CD14-positive monocyte (primary cell): ENCODE results near the gene PPBP. TPM values are rescaled to one million over a fixed set of nuclear protein-coding genes. Genes with fewer than 3 reads are reported as not detected.

Experiments used
- DNase-seq, 3 donors: peaks; one replicate each; pipeline ENCODE4 v3.0.0-alpha.2; 2011 to 2022
- H2AFZ ChIP-seq: 2 replicates; pipeline ENCODE4 v1.6.0; 2012; ENCODE audit warnings: mild to moderate bottlenecking, low read depth, low read length, inconsistent platforms; ENCODE audit not compliant: insufficient read depth, poor library complexity, severe bottlenecking
- H3K27ac ChIP-seq, 2 donors: 1 replicate in 1 of 2; 2 replicates in 1 of 2; pipeline ENCODE4 v1.5.1; 2012 to 2013; ENCODE audit warnings: low read length in 2 of 2, control low read depth in 1 of 2, inconsistent platforms in 1 of 2, low read depth in 1 of 2, mild to moderate bottlenecking in 1 of 2
- H3K27me3 ChIP-seq, 2 donors: one replicate each; pipeline versions ENCODE4 v1.6.0 to v1.6.1; 2011 to 2013; ENCODE audit warnings: low read length in 2 of 2; ENCODE audit not compliant: control insufficient read depth in 2 of 2, insufficient read depth in 2 of 2
- H3K36me3 ChIP-seq, 2 donors: replicated peaks in 1 of 2; 1 replicate in 1 of 2; 2 replicates in 1 of 2; pipeline versions ENCODE4 v1.5.1 to v1.6.1; 2012 to 2013; ENCODE audit warnings: low read length in 2 of 2, control low read depth in 1 of 2, inconsistent platforms in 1 of 2, mild to moderate bottlenecking in 1 of 2; ENCODE audit not compliant: insufficient read depth in 2 of 2, control insufficient read depth in 1 of 2
- H3K4me1 ChIP-seq, 2 donors: 1 replicate in 1 of 2; 2 replicates in 1 of 2; pipeline versions ENCODE4 v1.5.1 to v1.6.1; 2012 to 2013; ENCODE audit warnings: low read length in 2 of 2, control low read depth in 1 of 2, inconsistent platforms in 1 of 2, mild to moderate bottlenecking in 1 of 2, moderate library complexity in 1 of 2; ENCODE audit not compliant: insufficient read depth in 2 of 2, control insufficient read depth in 1 of 2
- H3K4me2 ChIP-seq: replicated peaks from 2 replicates; pipeline ENCODE3; 2012; ENCODE audit warnings: low read length, moderate library complexity, mild to moderate bottlenecking; ENCODE audit not compliant: poor library complexity, severe bottlenecking; ENCODE audit errors: extremely low read depth
- H3K4me3 ChIP-seq, 3 experiments: fragments of 200-600 bp in 1 of 3; sonication (generic) in 1 of 3; replicated peaks in 1 of 3; 1 replicate in 2 of 3; 2 replicates in 1 of 3; pipeline ENCODE4 v1.5.1; 2011 to 2013; ENCODE audit warnings: low read length in 3 of 3, mild to moderate bottlenecking in 3 of 3, control low read depth in 2 of 3, low read depth in 2 of 3, inconsistent platforms in 1 of 3, moderate library complexity in 1 of 3
- H3K79me2 ChIP-seq: 2 replicates; pipeline ENCODE4 v1.6.0; 2012; ENCODE audit warnings: mild to moderate bottlenecking, control low read depth, inconsistent platforms, low read length, moderate library complexity; ENCODE audit not compliant: insufficient read depth
- H3K9ac ChIP-seq: 2 replicates; pipeline ENCODE4 v1.6.0; 2017; ENCODE audit warnings: low read length, mild to moderate bottlenecking; ENCODE audit not compliant: insufficient read depth, poor library complexity, severe bottlenecking
- H3K9me3 ChIP-seq, 2 donors: replicated peaks in 1 of 2; 1 replicate in 1 of 2; 2 replicates in 1 of 2; pipeline versions ENCODE4 v1.5.1 to v1.6.1; 2012 to 2013; ENCODE audit warnings: low read length in 2 of 2, control low read depth in 1 of 2; ENCODE audit not compliant: control insufficient read depth in 1 of 2, insufficient read depth in 1 of 2
- H4K20me1 ChIP-seq: 2 replicates; pipeline ENCODE4 v1.6.0; 2012; ENCODE audit warnings: mild to moderate bottlenecking, low read length, control low read depth, moderate library complexity; ENCODE audit not compliant: insufficient read depth
- H3K27ac Mint-ChIP-seq, 7 donors: one replicate each; pipeline ENCODE4 v1.8.0; 2020; ENCODE audit warnings: mild to moderate bottlenecking in 7 of 7, mixed read lengths in 7 of 7, moderate library complexity in 6 of 7, inconsistent platforms in 2 of 7
- H3K27me3 Mint-ChIP-seq, 3 donors: one replicate each; pipeline ENCODE4 v1.8.0; 2021 to 2022; ENCODE audit warnings: low read depth in 3 of 3, mild to moderate bottlenecking in 3 of 3, mixed read lengths in 3 of 3, moderate library complexity in 3 of 3, inconsistent platforms in 1 of 3
- H3K36me3 Mint-ChIP-seq, 2 donors: one replicate each; pipeline ENCODE4 v1.8.0; 2020; ENCODE audit warnings: mixed read lengths in 2 of 2, inconsistent platforms in 1 of 2, mild to moderate bottlenecking in 1 of 2
- H3K4me1 Mint-ChIP-seq: one replicate; pipeline ENCODE4 v1.8.0; 2020; ENCODE audit warnings: mild to moderate bottlenecking, mixed read lengths
- H3K4me3 Mint-ChIP-seq, 2 donors: one replicate each; pipeline ENCODE4 v1.8.0; 2020; ENCODE audit warnings: mild to moderate bottlenecking in 2 of 2, mixed read lengths in 2 of 2, moderate library complexity in 1 of 2
- H3K9me3 Mint-ChIP-seq, 7 donors: one replicate each; pipeline ENCODE4 v1.8.0; 2020 to 2022; ENCODE audit warnings: mixed read lengths in 7 of 7, mild to moderate bottlenecking in 6 of 7, moderate library complexity in 6 of 7, inconsistent platforms in 2 of 7
- WGBS: methylation state at CpG from one replicate; pipeline ENCODE4 v1.1.5; 2013; ENCODE audit warnings: missing lambda C conversion rate; ENCODE audit not compliant: insufficient coverage; 5-methylcytosine and 5-hydroxymethylcytosine counted together
- intact Hi-C, 2 donors: fragments of 100-400 bp; cut with micrococcal nuclease; formaldehyde crosslinking; loops; one replicate each; pipeline versions ENCODE4 v1.15.0 to v1.15.1; 2023
- polyA minus RNA-seq: library from RNA; depleted of rRNA, polyadenylated mRNA; stranded (reverse); fragments of >200 nt; gene quantifications from 2 replicates; pipeline ENCODE4 v1.2.3, GENCODE V29; 2012
- polyA plus RNA-seq, 3 donors: library from polyadenylated mRNA; depleted of rRNA in 1 of 3; unstranded in 2 of 3; stranded (reverse) in 1 of 3; fragments of 300-500 nt in 2 of 3; fragments of >200 nt in 1 of 3; fragmentation: Illumina TruSeq in 2 of 3; gene quantifications; 1 replicate in 2 of 3; 2 replicates in 1 of 3; pipeline ENCODE4 v1.2.3, GENCODE V29; 2012 to 2021
- total RNA-seq, 12 experiments: library from RNA in 1 of 12; stranded (reverse) in 1 of 12; fragments of 120-200 nt in 1 of 12; gene quantifications; one replicate each; pipeline ENCODE4 v1.2.4 and lab custom pipeline; 2013 to 2026; ENCODE audit warnings: mixed read lengths in 6 of 12, inconsistent platforms in 1 of 12
- TF ChIP-seq, protein P1 (sequence below): fragments of 200-600 bp; IDR thresholded peaks from one replicate; pipeline ENCODE4 v1.8.0; 2022; ENCODE audit warnings: antibody characterized with exemption, mild to moderate bottlenecking

Gene PPBP, protein sequence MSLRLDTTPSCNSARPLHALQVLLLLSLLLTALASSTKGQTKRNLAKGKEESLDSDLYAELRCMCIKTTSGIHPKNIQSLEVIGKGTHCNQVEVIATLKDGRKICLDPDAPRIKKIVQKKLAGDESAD
- 61.3 TPM for total RNA-seq (2013)
- polyA plus RNA-seq (10 to 100 TPM in 2 of 3 donors, under 1 TPM in 1; 0.65 to 63.1 (median 16.3) TPM), polyA minus RNA-seq (4.2 and 16.9 TPM in 2 replicates), total RNA-seq (lab: John Stamatoyannopoulos, UW) (0.05 to 1.2 (median 0.14) reads per million in 11 experiments)

DNA sequence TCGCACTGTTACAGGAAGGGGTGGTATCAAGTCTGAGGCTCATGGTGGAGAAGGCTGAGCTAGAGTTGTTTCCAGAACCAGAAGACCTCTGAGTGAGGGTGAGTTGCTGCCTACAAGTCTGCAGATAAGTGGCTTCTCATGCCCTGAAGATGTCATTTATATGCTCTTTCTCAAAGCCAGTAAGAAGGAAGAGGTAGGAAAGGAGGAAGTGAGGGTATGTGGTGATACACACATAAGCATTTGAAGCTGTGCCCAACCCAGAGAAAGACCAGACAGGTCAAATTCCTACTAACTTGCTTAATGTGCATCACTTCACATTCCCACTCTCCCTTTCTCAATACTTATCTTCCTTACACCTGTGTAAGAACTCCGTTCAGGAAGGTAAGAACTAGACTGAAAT lies at the start of gene PPBP:
TSS of gene PPBP (minus strand) at position 130 of the 400 bp plus-strand sequence. CDS start at position 43, 87 bp downstream.
- H3K36me3 ChIP-seq = no peaks in the 10 kb centered on the region
- no peak within 1 kb of the TSS for H3K4me3 ChIP-seq
- intact Hi-C loops = no loop called here
- DNase-seq = no peak
- H3K79me2 ChIP-seq = no peaks in the 10 kb centered on the region
- no peaks in the 10 kb centered on the region for H3K27me3 ChIP-seq
- Mint-ChIP-seq H3K9me3 (peaks cover 0 to 3% (median 0%) of the 10 kb centered on the region in 7 donors), H3K36me3 (no peaks in the 10 kb centered on the region), H3K4me3 (no peak within 1 kb of the TSS), H3K27me3 (peaks cover 0 to 2% (median 2%) of the 10 kb centered on the region in 3 donors), H3K27ac (no peak within 1 kb of the TSS), H3K4me1 (peaks cover 2% of the 10 kb centered on the region)
- H3K9me3 ChIP-seq = no peaks in the 10 kb centered on the region
- no peak within 1 kb of the TSS for H3K4me2 ChIP-seq
- no peak within 1 kb of the TSS for H3K9ac ChIP-seq
- TF ChIP-seq, protein P1, sequence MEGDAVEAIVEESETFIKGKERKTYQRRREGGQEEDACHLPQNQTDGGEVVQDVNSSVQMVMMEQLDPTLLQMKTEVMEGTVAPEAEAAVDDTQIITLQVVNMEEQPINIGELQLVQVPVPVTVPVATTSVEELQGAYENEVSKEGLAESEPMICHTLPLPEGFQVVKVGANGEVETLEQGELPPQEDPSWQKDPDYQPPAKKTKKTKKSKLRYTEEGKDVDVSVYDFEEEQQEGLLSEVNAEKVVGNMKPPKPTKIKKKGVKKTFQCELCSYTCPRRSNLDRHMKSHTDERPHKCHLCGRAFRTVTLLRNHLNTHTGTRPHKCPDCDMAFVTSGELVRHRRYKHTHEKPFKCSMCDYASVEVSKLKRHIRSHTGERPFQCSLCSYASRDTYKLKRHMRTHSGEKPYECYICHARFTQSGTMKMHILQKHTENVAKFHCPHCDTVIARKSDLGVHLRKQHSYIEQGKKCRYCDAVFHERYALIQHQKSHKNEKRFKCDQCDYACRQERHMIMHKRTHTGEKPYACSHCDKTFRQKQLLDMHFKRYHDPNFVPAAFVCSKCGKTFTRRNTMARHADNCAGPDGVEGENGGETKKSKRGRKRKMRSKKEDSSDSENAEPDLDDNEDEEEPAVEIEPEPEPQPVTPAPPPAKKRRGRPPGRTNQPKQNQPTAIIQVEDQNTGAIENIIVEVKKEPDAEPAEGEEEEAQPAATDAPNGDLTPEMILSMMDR = no peak
- no peak within 1 kb of the TSS for H3K27ac ChIP-seq
- no peak within 1 kb of the TSS for H2AFZ ChIP-seq
- H4K20me1 ChIP-seq = no peaks in the 10 kb centered on the region
- H3K4me1 ChIP-seq = no peaks in the 10 kb centered on the region
- WGBS = 70% methylated on average over 1 of the region's 2 CpGs

DNA sequence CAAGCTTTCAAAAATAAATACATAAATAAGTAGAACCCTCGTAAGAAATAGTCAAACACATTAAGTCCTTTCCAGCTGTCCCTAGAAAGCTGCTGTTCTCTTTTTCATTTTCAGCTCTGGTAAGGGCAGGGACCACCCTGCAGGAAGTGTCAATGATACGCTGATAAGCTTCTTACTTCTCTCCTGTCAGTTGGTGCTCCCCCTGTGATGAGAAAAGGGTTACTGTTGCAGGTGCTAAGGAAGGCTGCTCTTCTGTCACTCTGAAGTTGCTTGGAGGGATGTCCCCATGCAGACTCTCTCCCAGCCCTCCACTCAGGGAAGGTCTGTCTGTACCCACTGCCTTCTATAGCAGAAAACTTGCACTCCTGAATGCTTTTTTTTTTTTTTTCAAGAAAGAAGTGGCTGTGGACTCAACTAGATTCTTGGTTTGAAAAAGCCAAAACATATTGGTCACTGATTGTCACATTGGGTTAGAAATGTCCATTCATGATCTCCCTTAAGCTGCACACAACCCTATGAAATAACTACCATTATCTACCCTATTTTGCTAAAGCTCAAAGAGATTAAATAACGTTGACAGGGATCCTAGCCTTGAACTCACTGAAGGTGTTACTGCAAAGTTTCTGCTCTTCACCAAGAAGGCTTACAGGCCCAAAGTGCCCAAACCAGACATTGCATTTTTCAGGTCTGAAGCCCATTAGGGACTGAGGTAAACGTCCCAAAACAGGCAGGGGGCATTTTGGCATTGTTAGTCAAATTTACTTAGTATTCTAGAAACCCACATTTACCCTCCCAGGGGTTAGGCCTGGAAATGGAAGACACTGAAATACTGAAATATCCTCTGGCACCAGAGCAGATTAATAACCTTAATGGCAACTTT lies 49.3 kb upstream of the PPBP start:
- Histone ChIP-seq H2AFZ (peak overlapping the region; percentile 95), H3K4me1 (peaks cover 12 to 19% of the 10 kb centered on the region in 2 donors), H3K9ac (no peak overlapping the region), H3K4me2 (peak overlapping the region; percentile 93), H4K20me1 (no peaks in the 10 kb centered on the region), H3K27me3 (peaks cover 19 to 28% of the 10 kb centered on the region in 2 donors), H3K4me3 (peak overlapping the region in 1 of 3 experiments; percentile 85), H3K79me2 (no peaks in the 10 kb centered on the region), H3K36me3 (no peaks in the 10 kb centered on the region), H3K27ac (no peak overlapping the region), H3K9me3 (no peaks in the 10 kb centered on the region)
- Mint-ChIP-seq H3K4me3 (peak overlapping the region; percentile 80 to 89), H3K36me3 (peaks cover 0 to 6% of the 10 kb centered on the region in 2 donors), H3K4me1 (peaks cover 18% of the 10 kb centered on the region), H3K27me3 (peaks cover 11 to 31% (median 29%) of the 10 kb centered on the region in 3 donors), H3K9me3 (peaks cover 0 to 2% (median 0%) of the 10 kb centered on the region in 7 donors), H3K27ac (peak overlapping the region in 1 of 7 donors; percentile 13)
- intact Hi-C loops = loop anchor here in 1 of 2 donors (10.0 kb wide), 1 partner anchor 373 kb away; no protein-coding TSS in a partner anchor
- TF ChIP-seq, protein P1 = no peak
- no peak for DNase-seq
- 17% methylated on average over 2 of the region's 4 CpGs for WGBS
